Nephron progenitor cell (in vitro differentiated cells): Measurements from ENCODE around the gene EDDM3A.
A peak's percentile ranks its signal among the peaks of the same experiment; 100 is the strongest.

Experiments
- DNase-seq: peaks from one replicate; pipeline ENCODE4 v3.0.0; 2021
- H3K27ac Mint-ChIP-seq: 2 replicates; pipeline ENCODE4 v1.8.0; 2021; ENCODE audit warnings: mild to moderate bottlenecking, moderate library complexity, mixed read lengths
- H3K27me3 Mint-ChIP-seq: 2 replicates; pipeline ENCODE4 v1.8.0; 2021; ENCODE audit warnings: mild to moderate bottlenecking, low read depth, mixed read lengths; ENCODE audit not compliant: poor library complexity
- H3K36me3 Mint-ChIP-seq: 2 replicates; pipeline ENCODE4 v1.8.0; 2021; ENCODE audit warnings: low read depth, mixed read lengths
- H3K4me1 Mint-ChIP-seq: 2 replicates; pipeline ENCODE4 v1.8.0; 2021; ENCODE audit warnings: mixed read lengths
- H3K4me3 Mint-ChIP-seq: 2 replicates; pipeline ENCODE4 v1.8.0; 2021; ENCODE audit warnings: mild to moderate bottlenecking, moderate library complexity, mixed read lengths
- H3K9me3 Mint-ChIP-seq: 2 replicates; pipeline ENCODE4 v1.8.0; 2021; ENCODE audit warnings: mild to moderate bottlenecking, moderate library complexity, mixed read lengths
- CTCF ChIP-seq: fragments of 200-600 bp; sonication (generic); IDR thresholded peaks from 2 replicates; pipeline ENCODE4 v1.5.0; 2021; ENCODE audit warnings: antibody characterized with exemption

The EDDM3A gene

GRCh38 chr14:20772650-20773049 is 27.0 kb downstream of the EDDM3A start:
- DNase-seq, result no peak

GRCh38 chr14:20774258-20774824 is 28.7 kb downstream of the EDDM3A start:
- H3K9me3 Mint-ChIP-seq, result peaks cover 10% of the 10 kb centered on the region
- peaks cover 5% of the 10 kb centered on the region for H3K36me3 Mint-ChIP-seq
- no peak for TF ChIP-seq CTCF
- peaks cover 4% of the 10 kb centered on the region for H3K27me3 Mint-ChIP-seq
- no peak for DNase-seq
- H3K4me3 Mint-ChIP-seq, result no peak overlapping the region
- H3K4me1 Mint-ChIP-seq, result peaks cover 38% of the 10 kb centered on the region
- H3K27ac Mint-ChIP-seq, result no peak overlapping the region

More at GRCh38 chr14:20772650-20773049, 27.0 kb downstream of the EDDM3A start:
- Mint-ChIP-seq H3K4me1 (peaks cover 48% of the 10 kb centered on the region), H3K4me3 (no peak overlapping the region), H3K36me3 (no peaks in the 10 kb centered on the region), H3K27me3 (peaks cover 7% of the 10 kb centered on the region), H3K9me3 (peaks cover 1% of the 10 kb centered on the region), H3K27ac (no peak overlapping the region)
- no peak for TF ChIP-seq CTCF

GRCh38 chr14:20775043-20775442 is 29.4 kb downstream of the EDDM3A start:
- H3K36me3 Mint-ChIP-seq, result peaks cover 5% of the 10 kb centered on the region
- peaks cover 38% of the 10 kb centered on the region for H3K4me1 Mint-ChIP-seq
- H3K27ac Mint-ChIP-seq, result no peak overlapping the region
- no peak overlapping the region for H3K4me3 Mint-ChIP-seq
- peaks cover 4% of the 10 kb centered on the region for H3K27me3 Mint-ChIP-seq
- DNase-seq, result no peak
- no peak for TF ChIP-seq CTCF
- peaks cover 10% of the 10 kb centered on the region for H3K9me3 Mint-ChIP-seq

- no peak for TF ChIP-seq CTCF
- no peak for DNase-seq
- Mint-ChIP-seq H3K9me3 (peaks cover 10% of the 10 kb centered on the region), H3K27me3 (peaks cover 4% of the 10 kb centered on the region), H3K4me3 (no peak overlapping the region), H3K4me1 (peaks cover 39% of the 10 kb centered on the region), H3K27ac (no peak overlapping the region), H3K36me3 (peaks cover 5% of the 10 kb centered on the region)
Measured at GRCh38 chr14:20775901-20776300, 30.2 kb downstream of the EDDM3A start.

GRCh38 chr14:20781803-20782202 is 36.1 kb downstream of the EDDM3A start:
- Mint-ChIP-seq H3K4me3 (peak overlapping the region; percentile 69), H3K9me3 (peaks cover 24% of the 10 kb centered on the region), H3K27me3 (peaks cover 4% of the 10 kb centered on the region), H3K27ac (peak overlapping the region; percentile 96), H3K4me1 (peaks cover 22% of the 10 kb centered on the region), H3K36me3 (peaks cover 12% of the 10 kb centered on the region)
- peak; percentile 21 for DNase-seq
- no peak for TF ChIP-seq CTCF

GRCh38 chr14:20782280-20782890 is 36.7 kb downstream of the EDDM3A start:
- H3K27ac Mint-ChIP-seq, result peak overlapping the region; percentile 96
- no peak for TF ChIP-seq CTCF
- peaks cover 4% of the 10 kb centered on the region for H3K27me3 Mint-ChIP-seq
- H3K4me3 Mint-ChIP-seq, result peak overlapping the region; percentile 69
- DNase-seq, result no peak
- peaks cover 22% of the 10 kb centered on the region for H3K4me1 Mint-ChIP-seq
- H3K9me3 Mint-ChIP-seq, result peaks cover 27% of the 10 kb centered on the region
- peaks cover 13% of the 10 kb centered on the region for H3K36me3 Mint-ChIP-seq
